ENCODE data around the gene STRIT1. TPM values are rescaled to one million over a fixed set of nuclear protein-coding genes. Genes with fewer than 3 reads are reported as not detected.
A peak's percentile ranks its signal among the peaks of the same experiment; 100 is the strongest.
"Not testable (repeated sequence)": the region's sequence is repeated elsewhere in the genome, so short reads cannot be mapped to it uniquely, and the experiment has no call there.

The STRIT1 gene
- total RNA-seq, 1 experiment from 2014 or later = not detected

DNA sequence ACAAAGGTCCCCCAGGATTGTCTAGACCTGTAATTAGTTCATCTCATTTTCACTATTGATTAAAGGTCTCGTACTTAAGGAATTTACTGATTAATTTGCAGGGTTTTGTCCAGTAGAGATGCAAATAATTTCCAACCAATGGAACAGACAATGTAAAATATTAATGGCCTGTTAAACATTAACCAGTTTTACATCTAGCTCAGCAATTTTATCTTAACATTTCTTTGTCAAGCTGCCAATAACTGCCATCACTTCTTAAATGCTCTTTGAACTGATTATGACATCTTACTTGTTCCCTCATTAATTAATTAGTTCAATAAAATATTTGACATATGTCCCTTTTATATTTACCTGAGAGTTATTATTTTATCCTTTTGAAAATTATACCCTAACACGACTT is 9.4 kb upstream of the STRIT1 start:
- Histone ChIP-seq H3K36me3 (replicated peaks; ENCODE audit: control insufficient read depth, insufficient read depth, low read length) (no peaks in the 10 kb centered on the region), H3K4me3 (ENCODE audit: insufficient read depth, low read depth, low read length) (no peak overlapping the region), H3K27me3 (ENCODE audit: control insufficient read depth, insufficient read depth, low read length) (no peaks in the 10 kb centered on the region)
- DNase-seq = no peak

DNA sequence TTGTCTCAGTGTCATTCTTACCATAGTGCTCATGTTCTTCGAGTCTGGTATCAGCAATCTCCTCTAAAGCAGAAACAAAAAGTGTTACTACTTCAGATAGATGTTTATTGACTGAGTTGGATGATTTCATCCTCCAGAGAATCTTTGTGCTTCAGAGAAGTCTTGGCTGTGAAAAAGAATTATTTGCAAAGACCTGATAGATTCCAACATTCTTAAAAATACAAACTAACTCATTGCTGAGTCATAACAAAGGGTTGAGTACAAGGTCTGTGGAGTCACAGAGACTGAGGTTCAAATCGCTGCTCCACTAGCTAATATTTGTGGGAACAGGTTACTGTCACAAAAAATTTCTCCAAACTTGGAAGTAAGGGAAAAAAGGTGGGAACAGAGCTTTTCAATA is 9.0 kb upstream of the STRIT1 start:
- H3K4me3 ChIP-seq (ENCODE audit: insufficient read depth, low read depth, low read length) = no peak overlapping the region
- DNase-seq = no peak
- H3K27me3 ChIP-seq (ENCODE audit: control insufficient read depth, insufficient read depth, low read length) = no peaks in the 10 kb centered on the region
- no peaks in the 10 kb centered on the region for H3K36me3 ChIP-seq (replicated peaks; ENCODE audit: control insufficient read depth, insufficient read depth, low read length)

DNA sequence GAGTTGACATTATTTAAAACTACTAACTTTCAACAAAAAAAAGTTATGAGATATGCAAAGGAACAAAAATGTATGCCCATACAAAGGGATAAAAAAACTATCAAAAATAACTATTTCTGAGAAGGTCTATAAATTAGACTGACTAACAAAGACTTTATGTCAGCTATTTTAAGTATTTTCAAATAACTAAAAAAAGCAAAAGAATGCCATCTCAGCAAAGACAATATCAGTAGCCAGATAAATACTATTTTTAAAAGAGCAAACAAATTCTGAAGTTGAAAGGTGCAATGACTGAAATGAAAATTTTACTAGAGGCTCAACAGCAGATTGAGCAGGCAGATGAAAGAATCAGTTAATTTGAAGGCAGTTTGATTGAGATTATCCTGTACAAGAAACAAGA is 3.6 kb upstream of the STRIT1 start:
- Histone ChIP-seq H3K4me3 (ENCODE audit: insufficient read depth, low read depth, low read length) (no peak overlapping the region), H3K27me3 (ENCODE audit: control insufficient read depth, insufficient read depth, low read length) (no peaks in the 10 kb centered on the region), H3K36me3 (replicated peaks; ENCODE audit: control insufficient read depth, insufficient read depth, low read length) (no peaks in the 10 kb centered on the region)
- no peak for DNase-seq

DNA sequence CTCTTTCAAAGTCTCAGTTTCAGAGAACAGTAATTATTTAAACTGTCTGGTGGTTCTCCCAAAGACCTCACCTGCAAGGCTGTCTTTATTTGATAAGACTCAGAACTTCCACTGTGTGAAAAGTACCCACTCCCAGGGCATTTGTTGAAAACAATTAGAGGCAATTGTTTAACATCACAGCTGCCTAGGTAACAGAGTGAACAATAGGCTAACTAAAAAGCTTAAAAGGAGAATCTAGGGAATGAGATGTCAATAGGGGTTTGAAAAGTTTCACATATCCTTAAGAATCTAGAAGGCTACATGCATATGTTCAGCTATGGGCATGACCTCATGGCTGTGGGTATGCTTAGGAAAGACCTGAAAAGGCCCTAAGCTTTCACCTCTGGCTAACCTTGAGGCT is 2.9 kb upstream of the STRIT1 start:
- Histone ChIP-seq H3K27me3 (ENCODE audit: control insufficient read depth, insufficient read depth, low read length) (no peaks in the 10 kb centered on the region), H3K4me3 (ENCODE audit: insufficient read depth, low read depth, low read length) (no peak overlapping the region), H3K36me3 (replicated peaks; ENCODE audit: control insufficient read depth, insufficient read depth, low read length) (no peaks in the 10 kb centered on the region)
- no peak for DNase-seq

GRCh38 chr3:155292693-155293092 is 790 bp downstream of the STRIT1 start:
- Histone ChIP-seq H3K27me3 (ENCODE audit: control insufficient read depth, insufficient read depth, low read length) (no peaks in the 10 kb centered on the region), H3K36me3 (replicated peaks; ENCODE audit: control insufficient read depth, insufficient read depth, low read length) (no peaks in the 10 kb centered on the region), H3K4me3 (ENCODE audit: insufficient read depth, low read depth, low read length) (no peak overlapping the region)
- DNase-seq = no peak

- DNase-seq = no peak
- H3K4me3 ChIP-seq (ENCODE audit: insufficient read depth, low read depth, low read length) = no peak overlapping the region
- H3K36me3 ChIP-seq (replicated peaks; ENCODE audit: control insufficient read depth, insufficient read depth, low read length) = no peaks in the 10 kb centered on the region
- H3K27me3 ChIP-seq (ENCODE audit: control insufficient read depth, insufficient read depth, low read length) = no peaks in the 10 kb centered on the region
Measured at GRCh38 chr3:155292133-155292532, 1.4 kb downstream of the STRIT1 start.

DNA sequence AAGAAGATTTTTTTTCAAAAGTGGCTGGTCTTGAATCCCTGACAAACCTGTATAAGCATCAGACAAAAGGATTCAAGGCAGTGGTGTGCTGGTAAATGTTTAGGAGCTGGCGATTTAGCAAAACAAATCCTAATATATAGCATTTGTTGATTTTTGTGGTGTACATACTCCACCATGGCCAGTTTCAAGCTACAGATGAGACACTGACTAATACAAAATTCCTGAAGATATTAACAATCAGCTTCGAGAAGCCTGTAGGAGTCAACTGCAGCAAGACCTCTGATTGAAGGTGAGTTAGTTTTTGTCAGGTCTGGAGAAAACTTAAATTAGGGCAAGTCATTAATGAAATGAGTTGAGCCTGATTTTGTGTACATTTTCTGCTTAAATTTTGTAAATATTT is 6.7 kb downstream of the STRIT1 start:
- Histone ChIP-seq H3K27me3 (ENCODE audit: control insufficient read depth, insufficient read depth, low read length) (no peaks in the 10 kb centered on the region), H3K36me3 (replicated peaks; ENCODE audit: control insufficient read depth, insufficient read depth, low read length) (no peaks in the 10 kb centered on the region), H3K4me3 (ENCODE audit: insufficient read depth, low read depth, low read length) (no peak overlapping the region)
- DNase-seq = no peak

- no peak for DNase-seq
- no peaks in the 10 kb centered on the region for H3K27me3 ChIP-seq (ENCODE audit: control insufficient read depth, insufficient read depth, low read length)
- no peak overlapping the region for H3K4me3 ChIP-seq (ENCODE audit: insufficient read depth, low read depth, low read length)
- H3K36me3 ChIP-seq (replicated peaks; ENCODE audit: control insufficient read depth, insufficient read depth, low read length) = no peaks in the 10 kb centered on the region
Measured at GRCh38 chr3:155285936-155286335, 7.5 kb downstream of the STRIT1 start.

DNA sequence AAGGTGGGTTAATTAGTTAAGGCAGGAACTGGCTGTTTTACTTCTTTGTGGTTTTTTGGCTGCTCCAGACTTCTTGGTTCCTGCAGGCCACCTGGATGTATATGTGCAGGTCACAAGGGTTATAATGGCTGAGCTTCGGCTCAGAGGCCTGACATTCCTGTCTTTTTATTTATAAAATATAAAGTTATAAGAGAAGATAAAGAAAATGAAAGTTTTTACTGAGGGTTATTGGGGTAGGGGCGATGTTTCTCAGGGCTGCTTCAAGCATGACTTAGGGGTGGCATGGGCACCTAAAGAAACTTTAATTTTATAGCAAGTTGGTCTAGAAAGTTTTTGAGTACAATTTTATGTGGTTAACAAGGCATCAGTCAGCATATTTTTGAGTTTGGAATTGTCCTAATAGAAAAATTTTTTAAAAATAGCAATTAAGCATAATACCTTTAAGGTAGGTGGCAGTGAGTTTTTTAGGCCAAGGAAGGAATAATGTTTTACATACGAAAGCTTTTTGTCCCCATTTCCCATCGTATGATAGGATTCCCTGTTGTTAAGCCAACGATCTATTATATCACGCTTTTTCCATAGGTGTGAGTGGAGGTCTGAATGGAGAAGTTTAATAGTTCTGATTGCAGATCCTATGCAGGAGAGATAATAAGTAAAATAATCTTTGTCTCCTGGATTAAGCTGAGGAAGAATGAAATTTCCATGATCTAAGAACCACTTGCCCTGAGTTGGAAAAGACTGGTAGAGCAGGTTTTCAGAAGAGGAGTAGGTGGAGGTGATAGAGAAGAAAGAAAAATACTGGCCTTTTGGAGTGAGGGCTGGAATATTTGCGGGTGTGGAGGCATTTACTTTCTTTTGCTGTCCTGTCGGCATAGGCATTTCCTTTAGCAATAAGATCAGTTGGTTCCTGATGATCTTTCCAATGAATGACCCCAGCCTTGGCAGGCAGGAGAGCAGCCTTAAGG is 10.1 kb downstream of the STRIT1 start:
- Histone ChIP-seq H3K4me3 (ENCODE audit: insufficient read depth, low read depth, low read length) (no peak overlapping the region), H3K36me3 (replicated peaks; ENCODE audit: control insufficient read depth, insufficient read depth, low read length) (no peaks in the 10 kb centered on the region), H3K27me3 (ENCODE audit: control insufficient read depth, insufficient read depth, low read length) (no peaks in the 10 kb centered on the region)
- no peak for DNase-seq

- DNase-seq = no peak
- H3K4me3 ChIP-seq (ENCODE audit: insufficient read depth, low read depth, low read length) = no peak overlapping the region
- no peaks in the 10 kb centered on the region for H3K36me3 ChIP-seq (replicated peaks; ENCODE audit: control insufficient read depth, insufficient read depth, low read length)
- no peaks in the 10 kb centered on the region for H3K27me3 ChIP-seq (ENCODE audit: control insufficient read depth, insufficient read depth, low read length)
Measured at GRCh38 chr3:155282385-155283091, 10.9 kb downstream of the STRIT1 start.

GRCh38 chr3:155281912-155282311 is 11.6 kb downstream of the STRIT1 start:
- Histone ChIP-seq H3K27me3 (ENCODE audit: control insufficient read depth, insufficient read depth, low read length) (no peaks in the 10 kb centered on the region), H3K4me3 (ENCODE audit: insufficient read depth, low read depth, low read length) (no peak overlapping the region)
- no peak for DNase-seq

GRCh38 chr3:155276089-155276488 is 17.4 kb downstream of the STRIT1 start:
- DNase-seq; H3K36me3 ChIP-seq (replicated peaks; ENCODE audit: control insufficient read depth, insufficient read depth, low read length): not testable (repeated sequence)
- H3K4me3 ChIP-seq (ENCODE audit: insufficient read depth, low read depth, low read length) = peak overlapping the region; percentile 32; the same call in 1 of the 2 replicates

More at GRCh38 chr3:155281912-155282311, 11.6 kb downstream of the STRIT1 start:
- no peaks in the 10 kb centered on the region for H3K36me3 ChIP-seq (replicated peaks; ENCODE audit: control insufficient read depth, insufficient read depth, low read length)

DNA sequence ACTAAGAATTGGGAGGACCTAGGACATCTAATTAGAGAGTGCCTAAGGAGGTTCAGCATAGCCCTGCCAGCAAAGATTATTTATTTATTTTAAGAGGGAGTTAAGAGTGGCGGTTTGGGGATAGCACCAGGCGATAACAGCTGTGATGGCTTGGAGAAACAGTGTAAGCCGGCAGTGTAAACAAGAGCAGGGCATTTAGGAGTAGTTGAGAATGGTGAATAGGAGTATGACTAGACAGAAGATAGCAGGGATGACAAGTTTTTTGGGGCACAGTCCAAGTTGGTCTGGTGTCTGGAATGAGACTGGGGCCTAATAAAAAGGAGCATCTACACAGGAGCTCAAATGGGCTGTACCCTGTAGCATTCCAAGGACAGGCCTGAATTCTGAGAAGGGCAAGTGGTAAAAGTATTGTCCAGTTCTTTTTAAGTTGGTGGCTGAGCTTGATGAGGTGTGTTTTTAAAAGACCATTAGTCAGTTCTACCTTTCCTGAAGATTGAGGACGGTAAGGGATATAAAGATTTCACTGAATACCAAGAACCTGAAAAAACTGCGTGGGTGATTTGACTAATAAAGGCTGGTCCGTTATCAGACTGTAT is 18.2 kb downstream of the STRIT1 start:
- not testable (repeated sequence) for H3K27me3 ChIP-seq (ENCODE audit: control insufficient read depth, insufficient read depth, low read length); DNase-seq; H3K36me3 ChIP-seq (replicated peaks; ENCODE audit: control insufficient read depth, insufficient read depth, low read length)
- peak overlapping the region; percentile 14; the same call in 1 of the 2 replicates for H3K4me3 ChIP-seq (ENCODE audit: insufficient read depth, low read depth, low read length)

More at GRCh38 chr3:155276089-155276488, 17.4 kb downstream of the STRIT1 start:
- not testable (repeated sequence) for H3K27me3 ChIP-seq (ENCODE audit: control insufficient read depth, insufficient read depth, low read length)

DNA sequence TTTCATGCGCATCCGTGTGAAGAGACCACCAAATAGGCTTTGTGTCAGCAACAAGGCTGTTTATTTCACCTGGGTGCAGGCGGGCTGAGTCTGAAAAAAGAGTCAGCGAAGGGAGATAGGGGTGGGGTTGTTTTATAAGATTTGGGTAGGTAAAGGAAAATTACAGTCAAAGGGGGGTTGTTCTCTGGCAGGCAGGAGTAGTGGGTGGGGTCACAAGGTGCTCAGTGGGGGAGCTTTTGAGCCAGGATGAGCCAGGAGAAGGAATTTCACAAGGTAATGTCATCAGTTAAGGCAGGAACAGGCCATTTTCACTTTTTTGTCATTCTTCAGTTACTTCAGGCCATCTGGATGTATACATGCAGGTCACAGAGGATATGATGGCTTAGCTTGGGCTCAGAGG is 19.0 kb downstream of the STRIT1 start:
- DNase-seq; H3K36me3 ChIP-seq (replicated peaks; ENCODE audit: control insufficient read depth, insufficient read depth, low read length); H3K27me3 ChIP-seq (ENCODE audit: control insufficient read depth, insufficient read depth, low read length): not testable (repeated sequence)
- peak overlapping the region; percentile 11; the same call in 1 of the 2 replicates for H3K4me3 ChIP-seq (ENCODE audit: insufficient read depth, low read depth, low read length)

DNA sequence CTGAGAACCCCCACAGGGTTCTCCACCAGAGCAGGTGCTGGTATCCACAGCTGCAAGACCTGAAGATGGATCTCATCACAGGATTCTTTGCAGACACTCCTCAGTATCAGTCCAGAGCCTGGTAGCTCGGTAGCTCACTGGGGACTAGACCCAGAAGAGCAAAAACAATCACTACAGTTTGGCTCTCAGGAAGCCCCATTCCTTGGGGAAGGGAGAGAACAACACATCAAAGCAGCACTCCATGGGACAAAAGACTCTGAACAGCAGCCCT is 22.2 kb downstream of the STRIT1 start:
- Histone ChIP-seq H3K4me3 (ENCODE audit: insufficient read depth, low read depth, low read length) (no peak overlapping the region), H3K36me3 (replicated peaks; ENCODE audit: control insufficient read depth, insufficient read depth, low read length) (no peaks in the 10 kb centered on the region), H3K27me3 (ENCODE audit: control insufficient read depth, insufficient read depth, low read length) (no peaks in the 10 kb centered on the region)
- DNase-seq = no peak
